ENCODE results near the gene LRMDA. TPM values are rescaled to one million over a fixed set of nuclear protein-coding genes. Genes with fewer than 3 reads are reported as not detected.

Gene LRMDA
- total and polyA plus RNA-seq, 2 of the 4 experiments (the other 2 are of a cell fraction): 0.07 TPM; not detected in 1

- no peak overlapping the region for H3K14ac ChIP-seq (replicated peaks; ENCODE audit: low read depth, low read length)
- CTCF ChIA-PET: no interaction called here
- in situ Hi-C loops (cut with MboI; ENCODE audit: low sequenced_read_pairs) (no loop called here), dilution Hi-C loops (cut with HindIII; ENCODE audit: low sequenced_read_pairs, unreplicated experiment) (no loop called here), intact Hi-C loops (cut with micrococcal nuclease) (no loop called here)
- H4K91ac ChIP-seq (ENCODE audit: insufficient read depth, low read depth, low read length): no peak overlapping the region
- H2BK120ac ChIP-seq (ENCODE audit: low read depth, low read length): no peak overlapping the region
- BruUV-seq (replicated peaks): no TSS peak
- no peaks in the 10 kb centered on the region for H3K36me3 ChIP-seq (ENCODE audit: control insufficient read depth, insufficient read depth, low read length)
- H3K79me1 ChIP-seq (ENCODE audit: low read depth in 1 of 2, low read length in 2 of 2): no peaks in the 10 kb centered on the region
- no peak overlapping the region for H2AK5ac ChIP-seq (ENCODE audit: low read depth, low read length)
- H3K9ac ChIP-seq (ENCODE audit: low read depth, low read length): no peak overlapping the region
- no peak overlapping the region for H3K18ac ChIP-seq (ENCODE audit: low read depth, low read length)
- H3K27ac ChIP-seq (ENCODE audit: insufficient read depth, low read length): no peak overlapping the region
- H3K56ac ChIP-seq (ENCODE audit: extremely low read depth, insufficient read depth, low read length): no peak overlapping the region
- no peak for ATAC-seq (ENCODE audit: low read depth)
- H3K9me3 ChIP-seq (ENCODE audit: control insufficient read depth, insufficient read depth, low read length): no peaks in the 10 kb centered on the region
- no peak overlapping the region for H4K5ac ChIP-seq (ENCODE audit: low read depth, low read length)
- peaks cover 4% of the 10 kb centered on the region; the same call in 1 of the 2 replicates for H3K27me3 ChIP-seq (ENCODE audit: control insufficient read depth, insufficient read depth, low read length)
- H2AK9ac ChIP-seq (replicated peaks; ENCODE audit: low read depth, low read length, poor library complexity): no peak overlapping the region
- no peaks in the 10 kb centered on the region for H3K9me1 ChIP-seq (ENCODE audit: insufficient read depth, low read length)
- H3K4me2 ChIP-seq (ENCODE audit: low read depth, low read length): no peak overlapping the region
- no peak overlapping the region for H3K4me3 ChIP-seq (ENCODE audit: insufficient read depth, low read depth, low read length)
- H3K4me1 ChIP-seq (ENCODE audit: control insufficient read depth, insufficient read depth, low read length): no peaks in the 10 kb centered on the region
- no peak overlapping the region for H2AFZ ChIP-seq (replicated peaks; ENCODE audit: low read length, poor library complexity)
- H3K23ac ChIP-seq (ENCODE audit: low read depth, low read length): no peak overlapping the region
- H2BK20ac ChIP-seq (ENCODE audit: low read depth, low read length): no peak overlapping the region
- no peak overlapping the region for H2BK5ac ChIP-seq (ENCODE audit: low read depth, low read length, poor library complexity, severe bottlenecking)
- no peak for DNase-seq
- no peak overlapping the region for H3K4ac ChIP-seq (ENCODE audit: low read depth, low read length)
- H2BK15ac ChIP-seq (ENCODE audit: low read depth, low read length): no peak overlapping the region
- POLR2A ChIA-PET (ENCODE audit: unreplicated experiment): no interaction called here
- H4K20me1 ChIP-seq (ENCODE audit: insufficient read depth, low read length): no peaks in the 10 kb centered on the region
- TF ChIP-seq POLR2A (IDR thresholded peaks at IDR 0.05; ENCODE audit: low read depth, low read length) (no peak), BHLHE40 (IDR thresholded peaks at IDR 0.05; ENCODE audit: low read depth, low read length) (no peak), RAD21 (IDR thresholded peaks at IDR 0.05; ENCODE audit: low read length) (no peak), SMC3 (IDR thresholded peaks at IDR 0.05; ENCODE audit: low read depth, low read length) (no peak), CEBPB (IDR thresholded peaks at IDR 0.05; ENCODE audit: low read depth, low read length) (no peak), MAFK (IDR thresholded peaks at IDR 0.05; ENCODE audit: low read depth, low read length) (no peak), ELK1 (IDR thresholded peaks at IDR 0.05; ENCODE audit: borderline replicate concordance, low read depth, low read length) (no peak), RFX5 (IDR thresholded peaks at IDR 0.05; ENCODE audit: low read depth, low read length) (no peak), MXI1 (IDR thresholded peaks at IDR 0.05; ENCODE audit: borderline replicate concordance, low read depth, low read length) (no peak), CTCF (conservative IDR thresholded peaks at IDR 0.05; ENCODE audit: low read depth, low read length) (no peak)
- no CpG with 5 or more reads among the region's 4 CpGs for WGBS, 2 experiments (ENCODE audit: extremely low coverage in 2 of 2, insufficient read length in 1 of 2)
- no peak overlapping the region for H4K8ac ChIP-seq (ENCODE audit: low read depth in 2 of 2, low read length in 2 of 2)
Measured at GRCh38 chr10:75978213-75978612, 546.8 kb downstream of the LRMDA start.

Data from IMR-90 (cell line).